ENCODE results near the gene TMEM121.

GRCh38 chr14:105492971-105493871 lies 33.2 kb upstream of the TMEM121 start:
- no peak for TF ChIP-seq CTCF (IDR thresholded peaks at IDR 0.05; ENCODE audit: insufficient read depth, low read depth, low read length)
- no peak for TF ChIP-seq EZH2 (IDR thresholded peaks at IDR 0.05; ENCODE audit: insufficient read depth, low read length)
